ENCODE results near the gene ANO1. TPM values are rescaled to one million over a fixed set of nuclear protein-coding genes. Genes with fewer than 3 reads are reported as not detected.

Gene ANO1
- total RNA-seq, 1 experiment from 2014 or later: 184 TPM

DNA sequence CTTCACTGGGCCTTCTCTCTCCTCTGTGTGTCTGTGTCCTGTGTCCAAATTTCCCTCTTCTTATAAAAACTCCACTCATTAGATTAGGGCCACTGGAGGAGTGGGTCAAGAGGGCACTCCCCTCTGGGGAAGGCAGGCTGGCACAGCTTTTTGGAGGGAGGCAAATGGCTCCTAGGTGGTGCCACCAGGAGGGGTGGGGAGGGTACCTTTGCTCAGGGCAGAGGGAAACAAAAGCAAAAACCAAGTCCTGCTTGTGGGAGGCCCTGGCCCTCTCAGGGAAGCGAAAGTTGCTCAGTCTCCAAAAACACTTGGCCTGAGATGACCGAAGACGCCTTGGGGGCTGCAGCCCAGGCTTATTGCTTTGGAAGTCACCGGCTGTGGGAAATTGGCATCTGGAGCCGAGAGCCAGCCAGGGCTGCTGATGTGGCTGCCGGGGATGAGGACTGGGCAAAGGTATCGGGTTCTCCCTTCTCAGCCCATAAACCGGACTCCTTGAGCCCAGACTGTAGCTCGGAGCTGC lies 48.2 kb upstream of the ANO1 start:
- Histone ChIP-seq H4K20me1 (ENCODE audit: low read length) (no peaks in the 10 kb centered on the region), H3K9ac (ENCODE audit: low read length) (no peak overlapping the region), H3K27me3 (ENCODE audit: low read length) (no peaks in the 10 kb centered on the region), H3K9me3 (ENCODE audit: low read length) (no peaks in the 10 kb centered on the region), H3K4me3 (ENCODE audit: low read length) (no peak overlapping the region), H3K9me2 (replicated peaks; ENCODE audit: low read length) (no peaks in the 10 kb centered on the region), H2AFZ (ENCODE audit: low read length) (no peak overlapping the region), H3K4me2 (ENCODE audit: low read length) (no peak overlapping the region), H3F3A (ENCODE audit: low read length, unreplicated experiment) (no peaks in the 10 kb centered on the region), H3K79me2 (ENCODE audit: low read length) (no peaks in the 10 kb centered on the region), H3K27ac (ENCODE audit: low read length) (no peak overlapping the region), H3K4me1 (ENCODE audit: insufficient read depth, low read length) (peaks cover 6% of the 10 kb centered on the region; the same call in 1 of the 2 replicates), H3K36me3 (ENCODE audit: low read depth, low read length) (no peaks in the 10 kb centered on the region)
- ChIA-PET CTCF (no interaction called here), POLR2A (ENCODE audit: unreplicated experiment) (no interaction called here)
- no TSS peak for BruUV-seq (replicated peaks)
- DNase-seq (no peak), ATAC-seq (no peak)
- intact Hi-C loops (cut with micrococcal nuclease): no loop called here
- TF ChIP-seq EZH2phosphoT487 (IDR thresholded peaks at IDR 0.05; ENCODE audit: borderline replicate concordance, low read length) (no peak), EZH2 (IDR thresholded peaks at IDR 0.05; ENCODE audit: low read length, unreplicated experiment) (no peak)
- TF ChIP-seq, protein P1, sequence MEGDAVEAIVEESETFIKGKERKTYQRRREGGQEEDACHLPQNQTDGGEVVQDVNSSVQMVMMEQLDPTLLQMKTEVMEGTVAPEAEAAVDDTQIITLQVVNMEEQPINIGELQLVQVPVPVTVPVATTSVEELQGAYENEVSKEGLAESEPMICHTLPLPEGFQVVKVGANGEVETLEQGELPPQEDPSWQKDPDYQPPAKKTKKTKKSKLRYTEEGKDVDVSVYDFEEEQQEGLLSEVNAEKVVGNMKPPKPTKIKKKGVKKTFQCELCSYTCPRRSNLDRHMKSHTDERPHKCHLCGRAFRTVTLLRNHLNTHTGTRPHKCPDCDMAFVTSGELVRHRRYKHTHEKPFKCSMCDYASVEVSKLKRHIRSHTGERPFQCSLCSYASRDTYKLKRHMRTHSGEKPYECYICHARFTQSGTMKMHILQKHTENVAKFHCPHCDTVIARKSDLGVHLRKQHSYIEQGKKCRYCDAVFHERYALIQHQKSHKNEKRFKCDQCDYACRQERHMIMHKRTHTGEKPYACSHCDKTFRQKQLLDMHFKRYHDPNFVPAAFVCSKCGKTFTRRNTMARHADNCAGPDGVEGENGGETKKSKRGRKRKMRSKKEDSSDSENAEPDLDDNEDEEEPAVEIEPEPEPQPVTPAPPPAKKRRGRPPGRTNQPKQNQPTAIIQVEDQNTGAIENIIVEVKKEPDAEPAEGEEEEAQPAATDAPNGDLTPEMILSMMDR (conservative IDR thresholded peaks at IDR 0.05; ENCODE audit: low read depth, low read length): no peak

DNA sequence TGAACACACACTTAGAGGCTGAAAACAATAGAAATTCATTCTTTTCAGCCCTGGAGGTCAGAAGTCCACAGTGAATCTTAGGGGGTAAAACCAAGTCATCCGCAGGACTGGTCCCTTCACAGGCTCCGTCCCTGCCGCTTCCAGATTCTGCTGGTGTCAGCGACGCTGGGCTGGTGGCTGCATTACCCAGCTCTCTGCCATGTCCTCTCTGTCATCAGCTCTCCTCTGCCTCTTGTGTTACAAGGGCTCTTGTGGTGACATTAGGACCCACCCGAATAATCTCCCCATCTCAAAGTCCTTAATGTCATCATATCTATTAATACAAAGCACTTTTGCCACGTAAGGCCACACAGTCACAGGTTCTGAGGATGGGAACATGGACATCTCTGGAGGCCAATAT lies 47.7 kb upstream of the ANO1 start:
- no TSS peak for BruUV-seq (replicated peaks)
- POLR2A ChIA-PET (ENCODE audit: unreplicated experiment): no interaction called here
- no peak overlapping the region for H3K4me3 ChIP-seq (ENCODE audit: low read length)
- H3K9ac ChIP-seq (ENCODE audit: low read length): no peak overlapping the region
- H3K27me3 ChIP-seq (ENCODE audit: low read length): no peaks in the 10 kb centered on the region
- DNase-seq (no peak), ATAC-seq (no peak)
- H3K9me2 ChIP-seq (replicated peaks; ENCODE audit: low read length): no peaks in the 10 kb centered on the region
- no peak overlapping the region for H2AFZ ChIP-seq (ENCODE audit: low read length)
- H3K79me2 ChIP-seq (ENCODE audit: low read length): no peaks in the 10 kb centered on the region
- TF ChIP-seq EZH2phosphoT487 (IDR thresholded peaks at IDR 0.05; ENCODE audit: borderline replicate concordance, low read length) (no peak), EZH2 (IDR thresholded peaks at IDR 0.05; ENCODE audit: low read length, unreplicated experiment) (no peak)
- TF ChIP-seq, protein P1 (conservative IDR thresholded peaks at IDR 0.05; ENCODE audit: low read depth, low read length): no peak
- no peaks in the 10 kb centered on the region for H4K20me1 ChIP-seq (ENCODE audit: low read length)
- H3K4me2 ChIP-seq (ENCODE audit: low read length): no peak overlapping the region
- H3K27ac ChIP-seq (ENCODE audit: low read length): no peak overlapping the region
- H3K4me1 ChIP-seq (ENCODE audit: insufficient read depth, low read length): peaks cover 8% of the 10 kb centered on the region; the same call in 1 of the 2 replicates
- CTCF ChIA-PET: no interaction called here
- no peaks in the 10 kb centered on the region for H3K9me3 ChIP-seq (ENCODE audit: low read length)
- no peaks in the 10 kb centered on the region for H3K36me3 ChIP-seq (ENCODE audit: low read depth, low read length)
- intact Hi-C loops (cut with micrococcal nuclease): no loop called here
- H3F3A ChIP-seq (ENCODE audit: low read length, unreplicated experiment): no peaks in the 10 kb centered on the region

DNA sequence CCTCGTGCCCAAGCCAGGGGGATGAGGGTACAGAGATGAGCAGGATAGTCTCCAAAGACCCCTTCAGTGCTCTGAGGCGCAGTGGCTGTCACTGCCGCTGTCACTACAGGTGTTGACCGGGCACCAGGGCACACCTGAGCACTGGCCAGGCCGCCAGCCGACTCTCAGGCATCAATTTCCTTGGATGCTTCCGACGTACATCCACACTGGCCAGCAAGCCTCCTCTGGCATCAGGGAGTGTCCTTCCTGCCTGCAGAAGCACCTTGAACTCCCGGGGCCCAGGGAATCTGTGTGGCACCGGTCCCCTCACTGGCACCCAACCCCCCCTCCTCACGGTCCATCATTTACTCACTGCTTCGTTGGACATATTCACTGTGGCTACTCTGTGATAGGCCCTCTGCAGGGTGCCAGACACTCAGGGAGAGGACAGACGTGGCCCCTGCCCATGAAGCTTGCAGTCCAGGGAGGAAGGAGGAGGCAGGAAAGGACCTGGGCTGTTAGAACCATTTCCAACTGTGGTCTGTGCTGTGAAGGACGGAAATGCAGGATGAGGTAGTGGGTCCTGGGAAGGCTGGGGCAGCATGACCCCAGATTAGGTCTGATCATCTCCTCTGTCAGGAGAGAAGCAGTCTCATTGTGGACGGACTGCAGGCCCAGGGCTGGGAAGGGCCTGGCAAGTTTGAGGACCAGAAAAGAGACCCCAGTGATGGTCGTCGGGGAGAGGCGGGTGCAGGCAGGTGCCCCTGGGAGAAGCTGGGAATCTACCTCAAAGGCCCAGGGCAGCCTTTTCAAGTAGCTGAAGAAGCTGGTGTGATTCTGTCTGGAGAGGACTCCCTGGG lies 46.3 kb upstream of the ANO1 start:
- no TSS peak for BruUV-seq (replicated peaks)
- intact Hi-C loops (cut with micrococcal nuclease): no loop called here
- Histone ChIP-seq H3K4me1 (ENCODE audit: insufficient read depth, low read length) (peaks cover 8% of the 10 kb centered on the region; the same call in 1 of the 2 replicates), H3K9me3 (ENCODE audit: low read length) (no peaks in the 10 kb centered on the region), H3K4me3 (ENCODE audit: low read length) (no peak overlapping the region), H3K9ac (ENCODE audit: low read length) (no peak overlapping the region), H3K9me2 (replicated peaks; ENCODE audit: low read length) (no peaks in the 10 kb centered on the region), H3K27ac (ENCODE audit: low read length) (no peak overlapping the region), H4K20me1 (ENCODE audit: low read length) (no peaks in the 10 kb centered on the region), H3K36me3 (ENCODE audit: low read depth, low read length) (no peaks in the 10 kb centered on the region), H3F3A (ENCODE audit: low read length, unreplicated experiment) (no peaks in the 10 kb centered on the region), H3K4me2 (ENCODE audit: low read length) (no peak overlapping the region), H3K79me2 (ENCODE audit: low read length) (no peaks in the 10 kb centered on the region), H2AFZ (ENCODE audit: low read length) (no peak overlapping the region), H3K27me3 (ENCODE audit: low read length) (no peaks in the 10 kb centered on the region)
- POLR2A ChIA-PET (ENCODE audit: unreplicated experiment): no interaction called here
- DNase-seq (no peak), ATAC-seq (no peak)
- TF ChIP-seq EZH2 (IDR thresholded peaks at IDR 0.05; ENCODE audit: low read length, unreplicated experiment): no peak
- TF ChIP-seq EZH2phosphoT487 (IDR thresholded peaks at IDR 0.05; ENCODE audit: borderline replicate concordance, low read length): no peak
- TF ChIP-seq, protein P1 (conservative IDR thresholded peaks at IDR 0.05; ENCODE audit: low read depth, low read length): no peak
- CTCF ChIA-PET: no interaction called here

All from PC-3 (cell line).